GM12878 (cell line): ENCODE measurements around the gene HAO1. TPM values are rescaled to one million over a fixed set of nuclear protein-coding genes. Genes with fewer than 3 reads are reported as not detected.

ENCODE experiments used
- ATAC-seq: fragments of 200-7000 bp; cut with Tn5 transposase; 3 replicates; pipeline ENCODE4 v1.9.1; 2020; ENCODE audit warnings: mild to moderate bottlenecking, moderate library complexity
- BruUV-seq: library from RNA; stranded (reverse); fragments of 400-500 nt; replicated peaks from 2 replicates; lab custom pipeline; 2021; lab: Mats Ljungman, UMichigan
- CTCF ChIA-PET: fragments of 300-600 bp; sonication (Branson Sonifier 250); formaldehyde crosslinking; extraction: SDS; loops from one replicate; lab custom pipeline; 2021; ENCODE audit warnings: inconsistent platforms; lab: Yijun Ruan, JAX
- POLR2A ChIA-PET: fragments of 350-600 bp; formaldehyde crosslinking; extraction: SDS; loops from one replicate; lab custom pipeline; 2021; ENCODE audit warnings: inconsistent platforms; lab: Charles Lee
- RAD21 ChIA-PET: fragments of 300-600 bp; sonication (Branson Sonifier 250); formaldehyde crosslinking; loops from one replicate; lab custom pipeline; 2023; ENCODE audit warnings: antibody characterized with exemption; ENCODE audit not compliant: unreplicated experiment; lab: Charles Lee
- SMC1A ChIA-PET: fragments of 300-600 bp; sonication (Branson Sonifier 250); formaldehyde crosslinking; loops from one replicate; lab custom pipeline; 2023; ENCODE audit not compliant: unreplicated experiment, uncharacterized antibody; lab: Charles Lee
- DNase-seq: peaks from one replicate; pipeline ENCODE4 v3.0.0-alpha.2; 2011; ENCODE audit warnings: low read depth, low spot score
- FAIRE-seq: peaks from 3 replicates; lab custom pipeline; 2011; peaks lifted over from hg19 to GRCh38; lab: Jason Lieb, UNC
- H2AFZ ChIP-seq: 2 replicates; pipeline ENCODE4 v1.6.0; 2011; ENCODE audit warnings: low read depth, low read length, control low read depth; ENCODE audit not compliant: control insufficient read depth
- H3K27ac ChIP-seq: 2 replicates; pipeline ENCODE4 v1.5.1; 2011; ENCODE audit warnings: control low read depth; ENCODE audit not compliant: control insufficient read depth, insufficient read depth
- H3K27me3 ChIP-seq, 2 experiments: replicated peaks in 1 of 2; 2 replicates each; pipeline versions ENCODE4 v1.6.0 to v1.6.1; 2011; ENCODE audit warnings: low read length in 1 of 2; ENCODE audit not compliant: control insufficient read depth in 2 of 2, insufficient read depth in 2 of 2
- H3K36me3 ChIP-seq, 2 experiments: 2 replicates each; pipeline ENCODE4 v1.5.1; 2011; ENCODE audit warnings: low read length in 1 of 2; ENCODE audit not compliant: control insufficient read depth in 2 of 2, insufficient read depth in 2 of 2
- H3K4me1 ChIP-seq: 2 replicates; pipeline ENCODE4 v1.6.1; 2011; ENCODE audit warnings: mild to moderate bottlenecking, low read length, moderate library complexity, mixed read lengths; ENCODE audit not compliant: control insufficient read depth, insufficient read depth
- H3K4me2 ChIP-seq: 2 replicates; pipeline ENCODE4 v1.6.0; 2011; ENCODE audit warnings: control low read depth; ENCODE audit not compliant: control insufficient read depth, insufficient read depth
- H3K4me3 ChIP-seq: fragments of 200-600 bp; sonication (generic); 2 replicates; pipeline ENCODE4 v1.5.1; 2016
- H3K79me2 ChIP-seq: 2 replicates; pipeline ENCODE4 v1.6.0; 2011; ENCODE audit warnings: low read length; ENCODE audit not compliant: control insufficient read depth, insufficient read depth
- H3K9ac ChIP-seq: 2 replicates; pipeline ENCODE4 v1.8.0; 2011; ENCODE audit warnings: low read length, control low read depth, mixed read lengths; ENCODE audit not compliant: control insufficient read depth, insufficient read depth
- H3K9me3 ChIP-seq: replicated peaks from 3 replicates; pipeline ENCODE4 v1.5.1; 2011; ENCODE audit warnings: mild to moderate bottlenecking, low read length; ENCODE audit not compliant: control insufficient read depth, insufficient read depth
- H4K20me1 ChIP-seq: 2 replicates; pipeline ENCODE4 v1.6.0; 2011; ENCODE audit not compliant: control insufficient read depth, insufficient read depth
- ESRRA ChIP-seq: IDR thresholded peaks from 2 replicates; pipeline ENCODE4 v1.6.1; 2012; ENCODE audit warnings: mild to moderate bottlenecking, low read length, improper control_type of control experiment
- ETV6 ChIP-seq, 2 experiments: fragments of 450-650 bp in 1 of 2; IDR thresholded peaks in 1 of 2; conservative IDR thresholded peaks in 1 of 2; 2 replicates each; pipeline ENCODE4 v1.6.1; 2014; ENCODE audit warnings: antibody characterized with exemption in 1 of 2, borderline replicate concordance in 1 of 2, low read depth in 1 of 2, mild to moderate bottlenecking in 1 of 2, moderate library complexity in 1 of 2
- GATAD2B ChIP-seq: fragments of 450-650 bp; conservative IDR thresholded peaks from 2 replicates; pipeline ENCODE4 v1.6.1; 2017; ENCODE audit warnings: low read depth, mild to moderate bottlenecking, moderate library complexity
- IRF4 ChIP-seq: IDR thresholded peaks from 2 replicates; pipeline ENCODE4 v1.6.1; 2011; ENCODE audit warnings: low read depth, low read length
- LARP7 ChIP-seq: fragments of 450-650 bp; IDR thresholded peaks from 2 replicates; pipeline ENCODE4 v1.6.1; 2017; ENCODE audit warnings: mild to moderate bottlenecking
- MXI1 ChIP-seq: fragments of 150-350 bp; IDR thresholded peaks from 2 replicates; pipeline ENCODE4 v1.6.1; 2011; ENCODE audit warnings: low read depth, mild to moderate bottlenecking, inconsistent platforms, low read length, improper control_type of control experiment
- PML ChIP-seq: IDR thresholded peaks from 2 replicates; pipeline ENCODE4 v1.6.1; 2012; ENCODE audit warnings: low read length, inconsistent platforms
- POLR2AphosphoS2 ChIP-seq: IDR thresholded peaks from 2 replicates; pipeline ENCODE4 v1.6.1; 2011; ENCODE audit warnings: low read depth, mild to moderate bottlenecking, low read length, improper control_type of control experiment, moderate library complexity
- TCF3 ChIP-seq: IDR thresholded peaks from 2 replicates; pipeline ENCODE4 v1.6.1; 2012; ENCODE audit warnings: low read depth, mild to moderate bottlenecking, low read length, borderline replicate concordance; ENCODE audit not compliant: insufficient read depth
- ZBTB33 ChIP-seq: fragments of 450-650 bp; IDR thresholded peaks from 2 replicates; pipeline ENCODE4 v1.6.1; 2017; ENCODE audit warnings: mild to moderate bottlenecking
- ZNF217 ChIP-seq: fragments of 450-650 bp; IDR thresholded peaks from 2 replicates; pipeline ENCODE4 v1.6.1; 2017; ENCODE audit warnings: antibody characterized with exemption, mild to moderate bottlenecking
- WGBS: methylation state at CpG from one replicate; pipeline ENCODE4 v1.1.6; 2016; ENCODE audit warnings: low lambda C conversion rate; ENCODE audit not compliant: insufficient replicate concordance, insufficient coverage; ENCODE audit errors: missing lambda C conversion rate; 5-methylcytosine and 5-hydroxymethylcytosine counted together
- in situ Hi-C: fragments of 300-500 bp; cut with MboI; formaldehyde crosslinking; loops from 9 replicates; pipeline ENCODE4 v1.14.3; 2018; ENCODE audit warnings: mixed read lengths
- intact Hi-C: fragments of 100-400 bp; cut with micrococcal nuclease; formaldehyde crosslinking; loops from one replicate; pipeline ENCODE4 v1.14.2; 2022; ENCODE audit not compliant: unreplicated experiment
- polyA plus RNA-seq, 11 experiments: library from polyadenylated mRNA; depleted of rRNA in 4 of 11; unstranded in 6 of 11; stranded (reverse) in 5 of 11; fragments of >200 nt; fragmentation: Nextera tagmentation in 4 of 11; fragmentation: Illumina TruSeq in 1 of 11; extraction: Ambion mirVana in 4 of 11; extraction: Trizol in 1 of 11; gene quantifications; 1 replicate in 1 of 11; 2 replicates in 10 of 11; pipeline versions ENCODE4 v1.2.1 to v1.2.3, GENCODE V29; 2011 to 2016; ENCODE audit warnings: inconsistent platforms in 2 of 11, missing spikeins in 2 of 11, low read depth in 1 of 11
- total RNA-seq, 4 experiments: library from RNA; depleted of rRNA in 3 of 4; stranded (reverse); fragments of >200 nt in 3 of 4; fragmentation: Illumina TruSeq in 1 of 4; extraction: Trizol in 1 of 4; gene quantifications; 2 replicates each; pipeline versions ENCODE4 v1.2.1 to v1.2.3, GENCODE V29; 2013 to 2021
- TF ChIP-seq, protein P1 (sequence below): fragments of 450-650 bp; formaldehyde crosslinking; IDR thresholded peaks from 2 replicates; pipeline ENCODE4 v1.4.0; 2022; ENCODE audit warnings: mild to moderate bottlenecking, moderate library complexity
- TF ChIP-seq, protein P2 (sequence below): fragments of 450-650 bp; IDR thresholded peaks from 2 replicates; pipeline ENCODE4 v1.6.1; 2014; ENCODE audit warnings: mild to moderate bottlenecking
- TF ChIP-seq, protein P3 (sequence below): fragments of 450-650 bp; formaldehyde crosslinking; IDR thresholded peaks from 2 replicates; pipeline ENCODE4 v1.4.0; 2020; ENCODE audit warnings: mild to moderate bottlenecking, moderate library complexity

The HAO1 gene
- total and polyA plus RNA-seq, 10 of the 15 experiments (the other 5 are each of a cell fraction or from before 2014, with no cell fraction given), result 0.03 to 0.29 (median 0.05) TPM; not detected in 7

DNA sequence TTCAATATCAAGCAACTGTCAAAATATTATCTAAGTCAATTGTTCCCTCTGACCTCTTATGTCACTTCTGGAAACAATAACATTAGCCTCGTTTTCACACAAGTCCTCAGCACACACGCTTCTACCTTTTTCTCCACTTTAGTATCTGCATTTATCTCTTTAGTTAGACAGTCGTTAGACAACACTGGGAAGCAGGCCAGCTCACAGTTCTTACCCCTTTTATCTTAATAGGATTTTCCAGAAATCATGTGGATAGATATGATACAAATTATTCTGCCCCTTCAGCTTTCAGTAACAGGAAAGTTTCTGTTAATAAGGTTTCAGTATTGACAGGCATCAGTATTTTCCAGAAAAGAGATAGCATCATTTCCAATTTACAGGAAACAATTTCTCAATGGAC is 25.9 kb upstream of the HAO1 start:
- no peak overlapping the region for H2AFZ ChIP-seq
- BruUV-seq, result no TSS peak
- FAIRE-seq (no peak), DNase-seq (no peak), ATAC-seq (no peak)
- ChIA-PET POLR2A (no interaction called here), RAD21 (no interaction called here), SMC1A (no interaction called here), CTCF (no interaction called here)
- no peaks in the 10 kb centered on the region for H3K27me3 ChIP-seq
- 0% methylated on average over 3 of the region's 3 CpGs for WGBS
- H3K9ac ChIP-seq, result no peak overlapping the region
- no peaks in the 10 kb centered on the region for H4K20me1 ChIP-seq
- H3K4me1 ChIP-seq, result no peaks in the 10 kb centered on the region
- no peak overlapping the region for H3K4me2 ChIP-seq
- no peaks in the 10 kb centered on the region for H3K9me3 ChIP-seq
- intact Hi-C loops, result no loop called here
- in situ Hi-C loops, result no loop called here
- no peak overlapping the region for H3K27ac ChIP-seq
- no peak overlapping the region for H3K4me3 ChIP-seq
- no peaks in the 10 kb centered on the region for H3K36me3 ChIP-seq
- no peaks in the 10 kb centered on the region for H3K79me2 ChIP-seq
- no peak for TF ChIP-seq ETV6 (conservative IDR thresholded peaks at IDR 0.05 in 1 of 2, IDR thresholded peaks at IDR 0.05 in 1 of 2; ENCODE audit: borderline replicate concordance in 1 of 2, low read depth in 1 of 2)
- no peak for TF ChIP-seq ZNF217
- TF ChIP-seq, protein P1, sequence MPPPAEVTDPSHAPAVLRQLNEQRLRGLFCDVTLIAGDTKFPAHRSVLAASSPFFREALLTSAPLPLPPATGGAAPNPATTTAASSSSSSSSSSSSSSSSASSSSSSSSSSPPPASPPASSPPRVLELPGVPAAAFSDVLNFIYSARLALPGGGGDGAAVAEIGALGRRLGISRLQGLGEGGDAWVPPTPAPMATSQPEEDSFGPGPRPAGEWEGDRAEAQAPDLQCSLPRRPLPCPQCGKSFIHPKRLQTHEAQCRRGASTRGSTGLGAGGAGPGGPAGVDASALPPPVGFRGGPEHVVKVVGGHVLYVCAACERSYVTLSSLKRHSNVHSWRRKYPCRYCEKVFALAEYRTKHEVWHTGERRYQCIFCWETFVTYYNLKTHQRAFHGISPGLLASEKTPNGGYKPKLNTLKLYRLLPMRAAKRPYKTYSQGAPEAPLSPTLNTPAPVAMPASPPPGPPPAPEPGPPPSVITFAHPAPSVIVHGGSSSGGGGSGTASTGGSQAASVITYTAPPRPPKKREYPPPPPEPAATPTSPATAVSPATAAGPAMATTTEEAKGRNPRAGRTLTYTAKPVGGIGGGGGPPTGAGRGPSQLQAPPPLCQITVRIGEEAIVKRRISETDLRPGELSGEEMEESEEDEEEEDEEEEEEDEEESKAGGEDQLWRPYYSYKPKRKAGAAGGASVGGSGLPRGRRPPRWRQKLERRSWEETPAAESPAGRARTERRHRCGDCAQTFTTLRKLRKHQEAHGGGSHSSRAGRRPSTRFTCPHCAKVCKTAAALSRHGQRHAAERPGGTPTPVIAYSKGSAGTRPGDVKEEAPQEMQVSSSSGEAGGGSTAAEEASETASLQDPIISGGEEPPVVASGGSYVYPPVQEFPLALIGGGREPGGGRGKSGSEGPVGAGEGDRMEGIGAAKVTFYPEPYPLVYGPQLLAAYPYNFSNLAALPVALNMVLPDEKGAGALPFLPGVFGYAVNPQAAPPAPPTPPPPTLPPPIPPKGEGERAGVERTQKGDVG (CRISPR knock-in tag), result no peak
- no peak for TF ChIP-seq POLR2AphosphoS2
- TF ChIP-seq, protein P2, sequence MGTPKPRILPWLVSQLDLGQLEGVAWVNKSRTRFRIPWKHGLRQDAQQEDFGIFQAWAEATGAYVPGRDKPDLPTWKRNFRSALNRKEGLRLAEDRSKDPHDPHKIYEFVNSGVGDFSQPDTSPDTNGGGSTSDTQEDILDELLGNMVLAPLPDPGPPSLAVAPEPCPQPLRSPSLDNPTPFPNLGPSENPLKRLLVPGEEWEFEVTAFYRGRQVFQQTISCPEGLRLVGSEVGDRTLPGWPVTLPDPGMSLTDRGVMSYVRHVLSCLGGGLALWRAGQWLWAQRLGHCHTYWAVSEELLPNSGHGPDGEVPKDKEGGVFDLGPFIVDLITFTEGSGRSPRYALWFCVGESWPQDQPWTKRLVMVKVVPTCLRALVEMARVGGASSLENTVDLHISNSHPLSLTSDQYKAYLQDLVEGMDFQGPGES, result no peak
- no peak for TF ChIP-seq ZBTB33
- TF ChIP-seq MXI1, result no peak
- no peak for TF ChIP-seq TCF3
- no peak for TF ChIP-seq PML
- TF ChIP-seq GATAD2B, result no peak
- no peak for TF ChIP-seq IRF4
- no peak for TF ChIP-seq ESRRA
- no peak for TF ChIP-seq LARP7
- TF ChIP-seq, protein P3, sequence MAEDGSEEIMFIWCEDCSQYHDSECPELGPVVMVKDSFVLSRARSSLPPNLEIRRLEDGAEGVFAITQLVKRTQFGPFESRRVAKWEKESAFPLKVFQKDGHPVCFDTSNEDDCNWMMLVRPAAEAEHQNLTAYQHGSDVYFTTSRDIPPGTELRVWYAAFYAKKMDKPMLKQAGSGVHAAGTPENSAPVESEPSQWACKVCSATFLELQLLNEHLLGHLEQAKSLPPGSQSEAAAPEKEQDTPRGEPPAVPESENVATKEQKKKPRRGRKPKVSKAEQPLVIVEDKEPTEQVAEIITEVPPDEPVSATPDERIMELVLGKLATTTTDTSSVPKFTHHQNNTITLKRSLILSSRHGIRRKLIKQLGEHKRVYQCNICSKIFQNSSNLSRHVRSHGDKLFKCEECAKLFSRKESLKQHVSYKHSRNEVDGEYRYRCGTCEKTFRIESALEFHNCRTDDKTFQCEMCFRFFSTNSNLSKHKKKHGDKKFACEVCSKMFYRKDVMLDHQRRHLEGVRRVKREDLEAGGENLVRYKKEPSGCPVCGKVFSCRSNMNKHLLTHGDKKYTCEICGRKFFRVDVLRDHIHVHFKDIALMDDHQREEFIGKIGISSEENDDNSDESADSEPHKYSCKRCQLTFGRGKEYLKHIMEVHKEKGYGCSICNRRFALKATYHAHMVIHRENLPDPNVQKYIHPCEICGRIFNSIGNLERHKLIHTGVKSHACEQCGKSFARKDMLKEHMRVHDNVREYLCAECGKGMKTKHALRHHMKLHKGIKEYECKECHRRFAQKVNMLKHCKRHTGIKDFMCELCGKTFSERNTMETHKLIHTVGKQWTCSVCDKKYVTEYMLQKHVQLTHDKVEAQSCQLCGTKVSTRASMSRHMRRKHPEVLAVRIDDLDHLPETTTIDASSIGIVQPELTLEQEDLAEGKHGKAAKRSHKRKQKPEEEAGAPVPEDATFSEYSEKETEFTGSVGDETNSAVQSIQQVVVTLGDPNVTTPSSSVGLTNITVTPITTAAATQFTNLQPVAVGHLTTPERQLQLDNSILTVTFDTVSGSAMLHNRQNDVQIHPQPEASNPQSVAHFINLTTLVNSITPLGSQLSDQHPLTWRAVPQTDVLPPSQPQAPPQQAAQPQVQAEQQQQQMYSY, result no peak
